CD4-positive, alpha-beta T cell (primary cell): ENCODE measurements around the gene FCER2. TPM values are rescaled to one million over a fixed set of nuclear protein-coding genes. Genes with fewer than 3 reads are reported as not detected.

Experiments used
- ATAC-seq: fragments of 200-7000 bp; cut with Tn5 transposase; one replicate; pipeline ENCODE4 v1.10.0; 2022; ENCODE audit warnings: mild to moderate bottlenecking; ENCODE audit not compliant: poor library complexity
- CTCF ChIA-PET: fragments of 350-600 bp; sonication (Branson Sonifier 250); formaldehyde crosslinking; loops from one replicate; lab custom pipeline; 2021; ENCODE audit warnings: antibody characterized with exemption, inconsistent platforms; lab: Charles Lee
- POLR2A ChIA-PET: fragments of 350-600 bp; sonication (Branson Sonifier 250); formaldehyde crosslinking; loops from one replicate; lab custom pipeline; 2021; ENCODE audit warnings: antibody characterized with exemption, inconsistent platforms; lab: Charles Lee
- DNase-seq, 14 experiments: peaks; one replicate each; pipeline ENCODE4 v3.0.0-alpha.2; 2013 to 2020; ENCODE audit warnings: mixed read lengths in 2 of 14
- H3K27ac ChIP-seq, 2 donors: one replicate each; pipeline versions ENCODE4 v1.5.1 to v1.7.0; 2013; ENCODE audit warnings: low read length in 2 of 2, low read depth in 1 of 2, mild to moderate bottlenecking in 1 of 2
- H3K27me3 ChIP-seq, 2 experiments: 1 replicate in 1 of 2; 2 replicates in 1 of 2; pipeline versions ENCODE4 v1.6.1 to v1.7.0; 2013; ENCODE audit warnings: low read length in 2 of 2, control low read depth in 1 of 2, mild to moderate bottlenecking in 1 of 2, moderate library complexity in 1 of 2; ENCODE audit not compliant: insufficient read depth in 2 of 2, control insufficient read depth in 1 of 2
- H3K36me3 ChIP-seq: one replicate; pipeline ENCODE4 v1.6.1; 2013; ENCODE audit warnings: low read length, control low read depth; ENCODE audit not compliant: insufficient read depth
- H3K4me1 ChIP-seq: one replicate; pipeline ENCODE4 v1.6.1; 2013; ENCODE audit warnings: low read length, control low read depth; ENCODE audit not compliant: insufficient read depth
- H3K4me3 ChIP-seq: one replicate; pipeline ENCODE4 v1.5.1; 2013; ENCODE audit warnings: mild to moderate bottlenecking, low read length, moderate library complexity
- H3K9me3 ChIP-seq, 2 experiments: 1 replicate in 1 of 2; 2 replicates in 1 of 2; pipeline versions ENCODE4 v1.6.1 to v1.7.0; 2013; ENCODE audit warnings: low read length in 2 of 2, mild to moderate bottlenecking in 2 of 2, control low read depth in 1 of 2, moderate library complexity in 1 of 2; ENCODE audit not compliant: control insufficient read depth in 1 of 2, insufficient read depth in 1 of 2
- H3K27ac Mint-ChIP-seq: one replicate; pipeline ENCODE4 v1.8.0; 2020; ENCODE audit warnings: mixed read lengths
- H3K27me3 Mint-ChIP-seq: one replicate; pipeline ENCODE4 v1.8.0; 2021; ENCODE audit warnings: mixed read lengths
- H3K36me3 Mint-ChIP-seq: one replicate; pipeline ENCODE4 v1.8.0; 2021; ENCODE audit warnings: low read depth, mixed read lengths
- H3K4me1 Mint-ChIP-seq: one replicate; pipeline ENCODE4 v1.8.0; 2021; ENCODE audit warnings: low read depth, mixed read lengths
- H3K4me3 Mint-ChIP-seq: one replicate; pipeline ENCODE4 v1.8.0; 2020; ENCODE audit warnings: mild to moderate bottlenecking, mixed read lengths
- H3K9me3 Mint-ChIP-seq: one replicate; pipeline ENCODE4 v1.8.0; 2020; ENCODE audit warnings: mixed read lengths
- CTCF ChIP-seq: fragments of 200-600 bp; IDR thresholded peaks from one replicate; pipeline ENCODE4 v1.8.0; 2022; ENCODE audit warnings: antibody characterized with exemption, mild to moderate bottlenecking
- intact Hi-C, 2 experiments: fragments of 100-400 bp; cut with DNase I in 1 of 2; cut with micrococcal nuclease in 1 of 2; formaldehyde crosslinking; loops; one replicate each; pipeline versions ENCODE4 v1.15.1 to v1.9.0; 2023 to 2025; cut with DNase I, micrococcal nuclease
- total RNA-seq, 174 experiments: library from RNA in 2 of 174; stranded (reverse) in 2 of 174; gene quantifications; one replicate each; pipeline ENCODE4 v1.2.3 and lab custom pipeline; 2021 to 2026

The FCER2 gene
- total RNA-seq, 2 experiments from 2014 or later = not detected

- Mint-ChIP-seq H3K36me3 (no peaks in the 10 kb centered on the region), H3K9me3 (no peaks in the 10 kb centered on the region), H3K4me1 (peaks cover 19% of the 10 kb centered on the region), H3K27me3 (peaks cover 15% of the 10 kb centered on the region), H3K4me3 (no peak overlapping the region), H3K27ac (no peak overlapping the region)
- DNase-seq (peak in 2 of 14 experiments; percentile 34 to 44), ATAC-seq (no peak)
- no peaks in the 10 kb centered on the region for H3K9me3 ChIP-seq
- H3K27ac ChIP-seq = no peak overlapping the region
- CTCF ChIA-PET = interaction anchor here (1.2 kb wide), 1 partner anchor 19 kb away, joined by 4 read pairs; the partner anchor contains the start of gene TRAPPC5
- H3K4me1 ChIP-seq = peaks cover 19% of the 10 kb centered on the region
- POLR2A ChIA-PET = no interaction called here
- H3K4me3 ChIP-seq = no peak overlapping the region
- TF ChIP-seq CTCF = no peak
- H3K36me3 ChIP-seq = no peaks in the 10 kb centered on the region
- H3K27me3 ChIP-seq = peaks cover 0 to 8% of the 10 kb centered on the region in 2 experiments
- intact Hi-C loops = no loop called here
Measured at GRCh38 chr19:7699417-7700401, 2.2 kb downstream of the FCER2 start.

- Mint-ChIP-seq H3K27ac (no peak overlapping the region), H3K4me1 (peaks cover 16% of the 10 kb centered on the region), H3K4me3 (no peak overlapping the region), H3K9me3 (no peaks in the 10 kb centered on the region), H3K36me3 (no peaks in the 10 kb centered on the region), H3K27me3 (peaks cover 15% of the 10 kb centered on the region)
- no peaks in the 10 kb centered on the region for H3K36me3 ChIP-seq
- no peak overlapping the region for H3K27ac ChIP-seq
- ATAC-seq (no peak), DNase-seq (no peak)
- intact Hi-C loops = no loop called here
- H3K9me3 ChIP-seq = no peaks in the 10 kb centered on the region
- no peak overlapping the region for H3K4me3 ChIP-seq
- H3K27me3 ChIP-seq = peaks cover 0 to 8% of the 10 kb centered on the region in 2 experiments
- peaks cover 19% of the 10 kb centered on the region for H3K4me1 ChIP-seq
- TF ChIP-seq CTCF = no peak
- ChIA-PET CTCF (interaction anchor here (1.2 kb wide), 1 partner anchor 18 kb away, joined by 4 read pairs; the partner anchor contains the start of gene TRAPPC5), POLR2A (no interaction called here)
Measured at GRCh38 chr19:7699003-7699402, 2.9 kb downstream of the FCER2 start.

GRCh38 chr19:7698583-7698982, 3.3 kb downstream of the FCER2 start:
- H3K9me3 Mint-ChIP-seq = no peaks in the 10 kb centered on the region
- POLR2A ChIA-PET = no interaction called here
- CTCF ChIA-PET = interaction anchor here (1.2 kb wide), 1 partner anchor 18 kb away, joined by 4 read pairs; the partner anchor contains the start of gene TRAPPC5
- peaks cover 16% of the 10 kb centered on the region for H3K4me1 Mint-ChIP-seq
- TF ChIP-seq CTCF = no peak
- DNase-seq = no peak
- intact Hi-C loops = no loop called here
- peaks cover 15% of the 10 kb centered on the region for H3K27me3 Mint-ChIP-seq
- Histone ChIP-seq H3K4me1 (peaks cover 16% of the 10 kb centered on the region), H3K27me3 (peaks cover 0 to 8% of the 10 kb centered on the region in 2 experiments), H3K36me3 (no peaks in the 10 kb centered on the region), H3K27ac (no peak overlapping the region), H3K4me3 (no peak overlapping the region), H3K9me3 (no peaks in the 10 kb centered on the region)
- no peaks in the 10 kb centered on the region for H3K36me3 Mint-ChIP-seq
- no peak for ATAC-seq
- no peak overlapping the region for H3K4me3 Mint-ChIP-seq
- no peak overlapping the region for H3K27ac Mint-ChIP-seq
